GM21717 (cell line): ENCODE results near the gene XYLT1.

Source experiments
- ATAC-seq: cut with Tn5 transposase; IDR thresholded peaks from one replicate; pipeline ENCODE4 v1.9.1; 2021; ENCODE audit warnings: mild to moderate bottlenecking, moderate library complexity; ENCODE audit not compliant: unreplicated experiment

Gene XYLT1

DNA sequence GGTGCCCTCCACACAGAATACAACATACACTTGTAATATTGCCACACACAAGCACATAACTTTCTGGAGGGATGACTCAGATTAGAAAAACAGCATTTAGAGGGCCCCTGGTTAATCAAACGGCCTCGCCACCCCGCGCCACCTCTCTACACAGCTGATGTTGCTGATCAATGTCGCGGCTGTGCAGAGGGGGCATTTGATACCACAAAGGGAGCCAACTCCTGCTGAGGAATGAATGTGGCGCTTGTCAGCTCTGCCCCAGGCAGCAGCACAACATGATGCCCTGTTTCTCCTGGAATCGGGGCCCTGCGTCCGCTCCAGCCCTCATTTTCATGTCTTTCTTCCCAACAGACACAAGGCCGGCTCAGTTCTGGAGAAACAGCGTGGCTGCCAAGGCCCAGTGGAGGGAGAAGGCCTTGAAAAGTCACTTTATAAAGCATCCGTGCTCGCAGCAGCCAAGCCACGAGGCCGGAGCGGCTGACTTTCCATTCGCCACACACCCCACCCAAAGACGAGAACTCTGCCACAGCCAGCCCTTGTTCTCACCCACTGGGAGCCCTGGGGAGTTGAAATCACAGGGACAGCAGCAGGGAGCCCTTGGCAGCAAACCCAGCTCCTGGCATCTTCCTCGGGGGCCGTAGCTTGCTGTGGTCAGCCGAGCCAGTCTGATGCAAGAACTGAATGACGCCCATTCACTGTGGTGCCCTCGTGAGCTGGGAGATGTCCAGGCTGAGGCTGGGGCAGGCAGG is 65.6 kb downstream of the XYLT1 start:
- ATAC-seq: no peak

DNA sequence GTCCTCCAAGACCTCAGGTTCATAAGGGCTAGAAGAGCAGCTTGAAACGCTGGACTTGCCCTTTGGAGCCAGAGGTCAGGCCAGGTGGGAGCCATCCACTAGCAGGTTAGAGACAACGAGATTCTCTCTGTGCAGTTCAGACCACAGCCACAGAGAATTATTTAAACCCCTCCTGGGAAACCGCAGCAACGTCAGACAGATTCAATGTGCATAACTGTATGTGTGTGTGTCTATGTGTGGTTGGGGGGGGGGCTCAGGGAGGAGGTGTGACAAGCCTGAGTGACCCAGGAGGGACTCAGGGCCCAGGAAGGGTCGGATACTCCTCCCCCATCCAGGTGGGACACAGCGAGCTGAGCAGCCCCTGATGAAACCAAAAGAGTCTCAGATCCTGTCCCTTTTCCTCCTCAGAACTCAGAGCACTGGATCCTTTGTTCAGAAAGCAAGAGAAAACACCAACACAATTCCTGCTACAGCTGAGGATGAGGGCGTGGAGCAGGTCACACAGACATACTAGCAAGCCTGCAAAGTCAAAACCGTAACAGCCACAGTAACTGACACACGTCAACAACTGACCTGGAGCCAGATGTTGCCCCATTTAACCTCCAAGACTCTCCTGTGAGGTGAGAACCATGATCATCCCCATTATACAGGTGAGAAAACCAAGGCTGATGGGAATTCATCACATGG is 66.8 kb downstream of the XYLT1 start:
- no peak for ATAC-seq

DNA sequence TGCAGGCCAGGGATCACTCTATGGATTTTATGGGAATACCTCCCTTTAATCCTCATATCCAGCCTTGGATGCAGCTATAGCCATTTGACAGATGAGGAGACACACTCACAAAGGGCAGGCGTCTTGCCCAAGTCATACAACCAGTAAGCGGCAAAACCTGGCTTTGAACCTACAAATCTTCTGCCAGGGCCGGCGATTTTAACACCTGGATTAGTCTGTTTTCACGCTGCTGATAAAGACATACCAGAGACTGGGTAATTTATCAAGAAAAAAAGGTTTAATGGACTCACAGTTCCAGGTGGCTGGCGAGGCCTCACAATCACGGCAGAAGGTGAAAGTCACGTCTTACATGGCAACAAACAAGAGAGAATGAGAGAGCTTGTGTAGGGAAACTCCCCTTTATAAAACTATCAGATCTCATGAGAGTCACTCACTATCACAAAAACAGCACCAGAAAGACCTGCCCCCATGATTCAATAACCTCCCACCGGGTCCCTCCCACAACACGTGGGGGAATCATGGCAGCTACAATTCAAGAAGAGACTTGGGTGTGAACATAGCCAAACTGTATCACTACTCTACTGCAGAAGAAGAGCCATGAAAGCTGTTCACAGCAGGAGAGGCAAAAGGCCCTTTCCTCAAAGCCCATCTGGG is 67.5 kb downstream of the XYLT1 start:
- no peak for ATAC-seq

DNA sequence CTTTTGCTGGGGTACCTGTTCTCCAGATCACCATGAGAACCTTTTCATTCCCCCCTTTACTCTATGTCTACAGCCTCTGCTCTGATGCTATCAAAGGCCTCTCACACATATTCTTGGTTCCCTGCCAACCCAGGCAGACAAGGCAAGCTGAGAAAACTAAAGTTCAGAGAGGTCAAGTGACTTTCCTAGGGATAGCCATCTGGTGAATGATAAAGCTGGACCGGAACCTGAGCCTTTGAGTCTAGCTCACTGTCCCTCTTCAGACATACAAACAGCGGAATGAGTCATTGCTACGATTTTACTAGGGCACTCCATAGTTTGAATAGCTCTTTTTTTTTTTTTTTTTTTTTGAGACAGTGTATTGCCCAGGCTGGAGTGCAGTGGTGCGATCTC is 73.3 kb downstream of the XYLT1 start:
- no peak for ATAC-seq

DNA sequence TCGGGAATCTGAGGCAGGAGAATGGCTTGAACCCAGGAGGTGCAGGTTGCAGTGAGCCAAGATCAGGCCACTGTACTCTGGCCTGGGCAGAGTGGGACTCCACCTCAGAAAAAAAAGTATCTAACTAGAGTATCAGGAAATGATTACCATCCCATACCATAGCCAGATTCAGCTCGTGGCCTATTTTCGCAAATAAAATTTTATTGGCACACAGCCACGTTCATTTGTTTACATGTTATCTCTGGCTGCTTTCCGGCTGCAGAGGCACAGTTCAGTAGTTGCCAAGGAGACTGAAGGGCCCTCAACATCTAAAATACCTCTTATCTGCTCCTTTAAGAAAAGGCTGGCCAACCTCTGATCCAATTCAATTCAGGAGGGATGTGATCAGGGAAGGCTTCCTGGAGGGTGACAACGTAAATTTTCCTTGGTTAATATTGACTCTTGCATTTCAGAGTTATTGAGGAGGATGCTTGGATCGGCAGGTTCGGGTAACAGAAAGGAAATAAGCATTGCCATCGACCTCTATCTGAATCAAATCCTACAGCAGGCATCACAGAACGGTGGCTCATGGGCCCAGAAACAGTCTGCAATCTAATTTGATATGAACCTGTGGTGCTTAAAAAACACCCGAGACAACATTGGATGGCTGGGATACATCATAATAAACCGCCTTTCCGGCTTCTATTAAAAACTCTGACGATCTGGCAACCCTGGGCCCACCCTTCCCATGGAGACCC is 73.8 kb downstream of the XYLT1 start:
- ATAC-seq: no peak

DNA sequence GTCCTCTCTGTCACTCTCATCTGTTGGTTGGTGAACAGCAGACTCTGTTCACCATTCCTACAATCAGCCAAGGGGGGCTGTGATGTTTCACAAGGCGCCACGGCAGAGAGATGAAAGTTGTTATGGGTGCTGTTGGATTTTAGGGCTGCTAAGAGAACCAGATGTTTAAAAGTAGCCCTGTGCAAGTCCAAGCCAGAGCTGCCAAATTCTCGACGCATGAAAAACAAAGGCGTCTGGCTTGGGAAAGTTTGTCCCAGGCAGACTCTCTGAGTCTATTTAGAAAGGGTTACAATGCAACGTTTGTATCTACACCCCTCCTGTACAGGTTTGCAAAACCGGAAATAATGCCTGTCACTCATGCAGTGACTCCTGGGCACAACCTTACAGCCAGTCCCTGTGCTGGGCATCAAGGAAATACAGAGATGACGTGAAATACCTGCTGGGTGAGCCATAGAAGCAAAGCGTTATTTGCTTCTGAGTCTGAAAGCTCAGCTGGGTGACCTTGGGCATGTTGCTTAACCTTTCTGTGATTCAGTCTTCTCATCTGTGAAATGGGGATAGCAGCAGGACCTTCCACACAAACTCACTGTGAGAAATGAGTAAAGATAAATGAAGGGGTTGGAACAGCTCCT is 74.8 kb downstream of the XYLT1 start:
- no peak for ATAC-seq

DNA sequence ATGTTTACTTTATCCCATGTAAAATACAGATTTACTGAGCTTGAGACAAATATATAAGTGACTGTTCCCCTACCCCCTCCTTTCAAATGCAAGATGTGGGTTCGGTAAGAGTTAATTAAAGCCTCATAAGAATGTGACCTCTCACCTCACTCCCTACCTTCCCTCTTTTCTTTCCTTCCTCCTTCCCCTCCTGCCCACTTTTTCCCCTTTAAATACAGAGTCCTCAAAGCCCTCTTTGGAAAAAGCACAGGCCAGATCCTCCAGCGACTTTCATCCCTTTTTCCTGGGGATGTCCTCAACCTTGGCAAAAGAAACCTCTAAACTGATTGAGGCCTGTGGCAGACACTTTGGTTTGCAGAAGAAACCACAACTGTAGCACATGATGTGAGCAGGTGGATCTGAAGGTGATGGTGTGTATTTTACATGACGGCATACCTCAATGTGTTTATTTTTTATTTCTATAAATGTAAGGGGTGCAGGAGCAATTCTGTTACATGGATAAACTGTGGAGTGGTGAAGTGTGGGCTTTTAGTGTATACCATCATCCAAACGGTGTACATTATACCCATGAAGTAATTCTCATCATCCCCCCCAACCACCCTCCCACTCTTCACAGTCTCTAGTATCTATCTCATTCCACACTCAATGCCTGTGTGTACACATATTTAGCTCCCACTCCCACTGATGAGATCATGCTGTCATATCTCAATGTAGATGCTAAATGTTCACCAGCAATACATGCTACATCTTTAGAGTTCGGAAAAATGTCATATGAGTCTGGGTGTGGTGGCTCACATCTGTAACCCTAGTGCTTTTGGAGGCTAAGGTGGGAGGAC is 77.7 kb downstream of the XYLT1 start:
- no peak for ATAC-seq

DNA sequence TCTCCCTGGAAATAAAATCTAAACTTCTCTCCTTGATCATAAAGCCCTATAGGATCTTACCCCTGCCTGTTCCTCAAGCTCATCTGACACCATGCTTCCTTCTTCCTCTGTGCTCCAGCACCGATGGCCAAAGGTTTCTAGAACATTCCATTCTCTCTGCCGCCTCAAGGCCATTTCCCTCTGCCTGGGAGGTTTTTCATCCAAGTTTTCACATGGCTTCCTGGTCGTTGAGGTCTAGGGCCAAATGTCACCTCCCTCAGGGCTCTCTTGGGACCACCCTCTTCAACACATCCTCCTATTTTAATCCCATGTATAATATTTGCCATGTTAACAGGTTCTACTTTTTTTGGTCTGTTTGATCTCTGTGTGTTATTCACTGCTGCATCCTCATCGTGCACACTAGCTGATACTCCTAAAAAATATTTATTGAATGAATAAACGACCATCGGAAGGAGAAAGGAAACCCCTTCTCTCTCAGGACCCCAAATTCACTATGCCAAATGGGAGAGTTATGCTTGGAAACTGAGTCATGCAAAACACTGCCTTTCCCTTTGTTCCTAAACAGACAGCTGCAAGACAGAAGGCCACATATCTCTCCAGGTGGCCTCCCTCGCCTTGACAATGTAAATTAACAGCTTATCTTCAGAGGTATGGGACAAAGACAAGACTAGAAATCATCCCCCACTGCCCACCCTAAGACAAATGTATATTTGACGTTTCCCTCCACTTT is 78.5 kb downstream of the XYLT1 start:
- no peak for ATAC-seq

DNA sequence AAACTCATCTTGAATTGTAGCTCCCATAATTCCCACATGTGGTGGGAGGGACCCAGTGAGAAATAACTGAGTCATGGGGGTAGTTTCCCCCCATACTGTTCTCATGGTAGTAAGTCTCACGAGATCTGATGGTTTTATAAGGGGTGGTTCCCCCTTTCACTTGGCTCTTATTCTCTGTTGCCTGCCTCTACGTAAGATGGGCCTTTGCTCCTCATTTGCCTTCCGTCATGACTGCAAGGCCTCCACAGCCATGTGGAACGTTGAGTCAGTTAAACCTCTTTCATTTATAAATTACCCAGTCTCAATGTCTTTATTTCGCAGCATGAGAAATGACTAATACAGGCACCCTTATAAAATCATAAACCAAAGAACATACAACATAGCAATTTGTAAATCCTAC is 79.0 kb downstream of the XYLT1 start:
- ATAC-seq: no peak

DNA sequence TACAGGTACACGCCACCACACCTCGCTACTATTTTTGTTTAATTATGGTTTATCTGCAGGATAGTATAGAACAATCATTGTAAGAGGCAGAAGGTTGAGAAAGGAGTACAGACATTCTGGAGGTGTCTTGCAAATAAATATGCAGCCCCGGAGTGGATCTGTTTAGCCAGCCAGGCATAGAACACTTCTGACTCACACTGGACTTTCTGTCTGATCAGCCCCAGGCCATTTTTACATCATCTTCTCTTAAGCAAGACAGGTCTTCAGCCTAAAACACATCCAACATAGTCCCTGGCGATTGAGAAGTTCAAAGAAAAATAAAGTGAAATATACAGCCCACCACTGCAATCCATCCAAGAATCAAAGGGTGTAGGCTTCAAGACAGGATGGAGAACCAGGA is 81.4 kb downstream of the XYLT1 start:
- no peak for ATAC-seq

DNA sequence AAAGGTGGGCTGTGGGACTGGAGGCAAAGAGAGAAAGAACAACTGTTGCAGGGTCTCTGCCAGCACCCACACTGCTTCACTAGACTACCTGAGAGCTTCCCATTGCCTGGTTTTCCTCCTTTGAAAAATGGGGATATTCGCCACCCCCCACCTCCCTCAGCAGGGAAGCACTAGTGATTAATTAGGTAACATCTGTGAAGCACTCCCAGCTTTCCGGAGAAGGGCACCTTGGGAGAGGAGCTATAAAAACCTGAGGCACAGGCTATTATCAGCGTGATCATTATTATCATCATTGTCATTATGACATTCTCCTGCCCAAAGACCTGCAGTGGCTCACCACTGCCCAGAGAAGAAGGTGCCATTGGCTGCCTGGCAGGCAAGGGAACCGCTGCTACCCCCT is 83.5 kb downstream of the XYLT1 start:
- ATAC-seq: no peak

DNA sequence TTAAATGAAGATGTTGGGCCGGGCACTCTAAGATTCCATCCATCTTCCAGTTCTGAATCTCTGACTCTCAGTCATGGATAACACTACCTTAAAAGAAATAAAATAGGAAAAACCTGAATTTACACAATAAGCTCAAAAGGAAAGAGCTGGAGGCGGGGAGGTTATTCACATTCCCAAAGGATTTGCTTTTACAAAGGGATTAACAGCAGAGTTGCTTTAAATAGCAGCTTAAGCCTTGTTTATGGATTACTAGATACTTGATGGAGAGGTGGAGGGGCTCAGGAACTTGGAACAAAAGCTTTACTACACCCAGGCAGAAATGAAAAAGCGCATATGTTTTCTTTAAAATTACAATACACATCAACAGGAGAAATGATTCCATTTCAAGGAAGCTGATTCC is 84.5 kb downstream of the XYLT1 start:
- ATAC-seq: no peak

DNA sequence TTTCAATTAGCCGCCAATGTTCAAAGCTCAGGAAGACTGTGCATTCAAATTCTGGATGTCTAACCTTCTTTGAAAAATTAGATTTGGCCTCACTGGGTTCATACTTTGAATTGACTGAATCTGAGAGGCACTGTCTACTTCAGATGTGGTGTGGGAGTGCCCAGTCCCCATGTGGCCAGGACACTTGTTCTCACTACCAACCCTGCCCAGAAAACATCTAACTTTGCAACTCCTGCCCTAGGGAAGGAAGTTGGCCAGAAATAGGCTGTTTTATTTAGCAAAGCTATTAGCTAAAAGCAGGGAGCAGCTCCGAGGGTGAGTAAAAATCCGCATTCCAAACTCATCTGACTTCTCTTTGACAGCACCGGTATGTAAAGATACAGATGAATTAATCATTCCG is 86.3 kb downstream of the XYLT1 start:
- no peak for ATAC-seq

DNA sequence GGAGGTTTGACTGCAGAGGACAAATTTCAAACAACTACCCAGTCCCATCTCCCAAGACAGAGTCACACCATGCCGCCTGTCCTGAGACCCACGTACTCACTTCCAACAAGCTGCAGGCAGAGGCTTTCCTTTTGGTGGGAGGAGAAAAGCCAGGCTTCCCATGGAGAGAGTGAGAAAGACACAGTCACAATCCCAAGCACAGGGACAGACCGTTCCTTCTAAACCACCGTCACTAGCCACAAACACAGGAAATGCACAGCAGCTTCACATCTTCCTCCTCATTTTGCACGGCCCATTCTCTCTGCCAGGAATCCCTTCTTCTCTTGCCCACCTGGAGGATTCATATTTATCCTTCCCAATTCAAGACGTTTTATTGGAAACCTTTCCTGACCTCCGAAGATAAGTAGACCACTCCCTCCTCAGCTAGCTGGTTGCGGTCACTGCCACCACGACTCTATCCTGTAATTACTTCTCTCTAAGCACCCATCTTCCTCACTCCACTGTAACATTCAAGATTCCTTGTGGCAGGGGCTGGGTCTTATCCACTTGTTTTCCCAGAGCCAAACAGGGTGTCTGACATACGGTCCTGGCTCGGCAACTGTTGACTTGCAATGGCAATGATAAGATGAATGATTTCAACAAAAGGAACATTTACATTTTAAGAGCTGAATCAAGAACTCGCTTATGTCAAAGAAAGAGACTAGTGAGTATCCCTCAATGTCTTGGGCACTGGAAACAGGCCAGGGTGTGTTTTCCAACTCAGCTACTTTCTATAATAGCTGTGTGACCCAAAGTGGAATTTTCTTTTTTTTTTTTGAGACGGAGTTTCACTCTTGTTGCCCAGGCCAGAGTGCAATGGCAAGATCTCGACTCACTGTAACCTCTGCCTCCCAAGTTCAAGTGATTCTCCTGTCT is 87.6 kb downstream of the XYLT1 start:
- ATAC-seq: no peak

DNA sequence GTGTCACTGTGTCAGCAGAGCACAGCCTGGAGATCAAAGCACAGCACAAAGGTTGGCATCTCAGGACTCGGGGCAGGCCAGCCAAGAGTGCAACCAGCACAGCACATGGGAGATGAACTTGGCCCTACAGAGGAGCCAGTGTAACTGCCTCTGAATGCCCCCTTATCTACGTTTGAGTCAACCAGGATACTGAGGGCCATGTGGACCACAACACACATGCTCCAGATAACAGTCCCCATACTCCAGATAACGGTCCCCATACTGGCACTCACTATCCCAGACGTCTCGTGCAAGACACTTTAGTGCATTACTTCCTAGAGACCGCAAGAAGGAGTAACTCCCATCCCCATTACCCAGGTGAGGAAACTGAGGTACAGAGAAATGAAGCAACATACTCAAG is 88.2 kb downstream of the XYLT1 start:
- ATAC-seq: no peak

DNA sequence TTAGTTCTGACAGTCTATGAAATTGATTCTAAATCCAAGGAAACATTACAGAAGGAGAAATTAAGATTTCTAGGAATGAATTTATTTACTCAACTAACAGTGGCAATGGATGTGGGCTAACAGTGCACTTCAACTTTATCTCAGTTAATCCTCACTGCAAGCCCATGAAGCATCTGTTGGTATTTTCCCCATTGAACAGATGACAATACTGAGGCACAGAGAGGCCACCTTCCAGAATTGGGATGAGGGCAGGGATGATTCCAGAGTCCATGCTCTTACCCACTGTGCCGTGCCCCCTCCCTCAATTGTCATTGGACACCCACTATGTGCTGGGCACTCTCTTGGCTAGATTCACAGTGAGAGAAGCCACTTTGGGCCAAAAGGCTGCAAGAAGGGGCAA is 89.0 kb downstream of the XYLT1 start:
- no peak for ATAC-seq

DNA sequence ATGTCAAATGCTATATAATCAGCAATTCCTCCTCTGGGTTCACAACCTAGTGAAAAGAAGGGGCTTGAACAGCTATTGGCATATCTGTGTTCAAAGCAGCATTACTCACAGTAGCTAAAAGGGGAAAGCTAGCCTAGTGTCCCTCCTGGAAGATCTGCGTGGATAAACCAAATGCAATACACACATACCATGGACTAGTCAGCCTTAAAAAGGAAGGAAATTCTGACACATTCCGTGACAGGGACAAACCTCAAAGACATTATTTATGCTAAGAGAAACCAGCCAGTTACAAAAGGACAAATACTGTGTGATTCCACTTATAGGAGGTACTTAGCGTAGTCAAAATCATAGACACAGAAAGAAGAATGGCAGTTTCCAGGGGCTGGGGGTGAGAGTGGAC is 90.1 kb downstream of the XYLT1 start:
- ATAC-seq: no peak

DNA sequence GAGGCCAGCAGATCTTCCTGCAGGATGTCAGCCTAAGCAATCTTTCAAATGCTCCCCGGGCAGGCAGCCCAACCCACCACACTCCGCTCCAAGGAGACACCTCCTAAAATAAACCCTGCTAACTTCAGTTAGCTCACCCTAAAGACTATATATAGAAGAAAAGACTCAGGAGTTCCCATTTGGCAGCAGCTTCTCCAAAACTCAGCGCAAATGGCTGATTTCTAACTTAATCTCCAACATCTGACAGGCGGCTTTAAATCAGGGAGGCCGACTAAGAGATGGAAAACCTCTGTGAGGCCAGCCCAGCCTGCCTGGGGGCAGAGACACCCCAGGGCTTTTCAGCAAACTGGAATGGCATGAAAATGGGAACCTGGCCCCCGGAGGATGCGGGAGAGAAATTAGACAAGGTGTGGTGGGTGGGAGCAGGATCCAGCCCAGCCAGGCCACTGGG is 91.6 kb downstream of the XYLT1 start:
- no peak for ATAC-seq
